ENCODE results near the gene ACCSL. TPM values are rescaled to one million over a fixed set of nuclear protein-coding genes. Genes with fewer than 3 reads are reported as not detected.

Gene ACCSL
- total RNA-seq, 4 donors from 2014 or later, result 0.60 TPM; not detected in 3

DNA sequence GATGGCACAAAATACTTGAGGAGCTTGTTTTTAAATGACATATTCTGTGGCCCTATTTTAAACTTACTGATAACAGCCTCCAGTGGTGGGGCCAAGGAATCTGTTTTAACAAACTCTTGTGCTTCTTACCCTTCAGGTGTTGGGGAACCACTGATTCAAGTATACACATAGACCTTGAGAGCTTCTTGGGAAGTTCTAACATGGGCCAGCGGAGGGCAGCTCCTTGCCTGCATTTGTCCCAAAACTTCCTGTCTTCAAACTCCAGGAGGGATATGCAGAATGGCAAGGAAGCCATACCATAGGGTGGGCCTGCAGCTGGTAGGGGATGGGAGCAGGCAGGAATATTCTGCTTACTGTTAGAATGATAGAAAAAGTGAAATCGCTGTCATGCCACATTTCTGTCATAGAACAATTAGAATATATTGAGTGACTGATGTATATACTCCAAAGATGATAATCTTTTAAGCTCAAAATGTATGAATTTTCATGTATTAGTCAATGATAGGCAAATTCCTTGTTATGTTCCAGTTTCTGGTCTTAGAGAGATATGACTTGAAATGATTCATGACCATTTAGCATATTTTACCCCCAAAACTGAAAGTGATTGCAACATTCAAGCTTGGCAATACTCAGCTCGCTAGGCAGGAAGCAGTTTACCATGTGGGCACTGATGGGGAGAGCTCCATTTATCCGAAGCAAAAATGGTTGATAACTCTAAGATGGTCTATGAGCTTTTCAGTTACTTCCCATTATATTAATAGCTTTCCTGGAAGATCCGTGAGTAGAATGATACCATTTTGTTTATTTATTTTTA, 56.9 kb downstream of the ACCSL start:
- no peak for DNase-seq (ENCODE audit: low spot score in 2 of 2)
- TF ChIP-seq CTCF (IDR thresholded peaks at IDR 0.05), result no peak
- no peak for TF ChIP-seq EP300 (IDR thresholded peaks at IDR 0.05)
- TF ChIP-seq POLR2A (IDR thresholded peaks at IDR 0.05), result no peak
- TF ChIP-seq POLR2AphosphoS5 (IDR thresholded peaks at IDR 0.05), result no peak
- no peak overlapping the region for H3K27ac ChIP-seq
- peaks cover 16% of the 10 kb centered on the region for H3K36me3 ChIP-seq
- H3K27me3 ChIP-seq, result no peaks in the 10 kb centered on the region
- 92% methylated on average over 5 of the region's 5 CpGs for WGBS
- H3K9me3 ChIP-seq, result no peaks in the 10 kb centered on the region
- no peak overlapping the region for H3K4me3 ChIP-seq
- no peaks in the 10 kb centered on the region for H3K4me1 ChIP-seq

- no peak for TF ChIP-seq CTCF (IDR thresholded peaks at IDR 0.05)
- no peak for TF ChIP-seq EP300 (IDR thresholded peaks at IDR 0.05)
- TF ChIP-seq POLR2A (IDR thresholded peaks at IDR 0.05), result no peak
- no peak for TF ChIP-seq POLR2AphosphoS5 (IDR thresholded peaks at IDR 0.05)
- Histone ChIP-seq H3K27me3 (no peaks in the 10 kb centered on the region), H3K9me3 (no peaks in the 10 kb centered on the region), H3K36me3 (peaks cover 20% of the 10 kb centered on the region), H3K4me1 (peaks cover 15% of the 10 kb centered on the region), H3K27ac (no peak overlapping the region), H3K4me3 (no peak overlapping the region)
- 80% methylated on average over 6 of the region's 6 CpGs for WGBS
- DNase-seq (ENCODE audit: low spot score in 2 of 2), result no peak
Observed at GRCh38 chr11:44108260-44108659, 60.5 kb downstream of the ACCSL start.

Other genes with a start within 250 kb of the ACCSL start
- 10 to 100 TPM; 24.1 to 47.2 (median 28.0) TPM for gene ALKBH3, start 167.2 kb upstream of the ACCSL start, total RNA-seq
- gene C11orf96, start 105.3 kb upstream of the ACCSL start, total RNA-seq, result 10 to 100 TPM; 12.2 to 38.5 (median 28.1) TPM
- 10 to 100 TPM; 17.4 to 54.1 (median 30.1) TPM for gene ACCS, start 18.3 kb downstream of the ACCSL start, total RNA-seq
- gene EXT2, start 47.7 kb downstream of the ACCSL start, total RNA-seq, result 10 to 100 TPM; 66.3 to 82.0 (median 72.4) TPM

All from suprapubic skin (tissue), 4 donors.